Gastrocnemius medialis (tissue), 4 donors: Measurements from ENCODE around the gene ZSCAN10.

Experiments
- CTCF ChIP-seq, 5 experiments: fragments of 450-650 bp in 3 of 5; fragments of 200-600 bp in 2 of 5; sonication (generic) in 2 of 5; IDR thresholded peaks in 4 of 5; conservative IDR thresholded peaks in 1 of 5; 1 replicate in 4 of 5; 2 replicates in 1 of 5; pipeline ENCODE4 v1.5.1; 2016 to 2019; ENCODE audit warnings: antibody characterized with exemption in 5 of 5, mild to moderate bottlenecking in 3 of 5, moderate library complexity in 3 of 5
- POLR2A ChIP-seq, 2 donors: fragments of 450-650 bp; IDR thresholded peaks; one replicate each; pipeline ENCODE4 v1.6.1; 2017; ENCODE audit warnings: antibody characterized with exemption in 2 of 2, mild to moderate bottlenecking in 2 of 2, moderate library complexity in 2 of 2

DNA sequence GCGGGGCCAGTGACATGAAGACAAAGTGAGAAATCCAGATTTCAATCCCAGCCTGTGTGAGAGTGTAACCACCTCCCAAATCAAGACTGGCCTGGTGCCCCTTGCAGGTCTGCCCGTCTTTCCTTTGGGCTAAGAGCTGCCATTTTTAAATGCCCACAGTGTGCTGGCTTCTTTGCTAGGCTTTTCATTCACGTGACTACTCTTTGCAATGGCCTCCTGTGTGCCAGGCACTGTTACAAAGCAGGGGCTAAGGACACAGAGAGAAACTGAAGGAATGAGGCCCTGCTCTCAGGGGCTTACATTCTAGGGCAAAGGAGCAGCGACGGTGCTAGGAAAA, 269 bp upstream of the ZSCAN10 start:
- TF ChIP-seq CTCF (IDR thresholded peaks at IDR 0.05 in 4 of 5, conservative IDR thresholded peaks at IDR 0.05 in 1 of 5), result no peak
- no peak for TF ChIP-seq POLR2A (IDR thresholded peaks at IDR 0.05)
